Stimulated activated CD8-positive, alpha-beta memory T cell treated with anti-CD3 and anti-CD28 coated beads, Interleukin-15, amount 100 ng/mL, for 24 hours (primary cell): ENCODE data around the gene BLACAT1.
"Not testable (repeated sequence)": the region's sequence is repeated elsewhere in the genome, so short reads cannot be mapped to it uniquely, and the experiment has no call there.

Source experiments
- DNase-seq: peaks from one replicate; pipeline ENCODE4 v3.0.0-alpha.2; 2020; ENCODE audit warnings: low read depth

The BLACAT1 gene

GRCh38 chr1:205483372-205483771 is 27.5 kb upstream of the BLACAT1 start:
- no peak for DNase-seq

DNA sequence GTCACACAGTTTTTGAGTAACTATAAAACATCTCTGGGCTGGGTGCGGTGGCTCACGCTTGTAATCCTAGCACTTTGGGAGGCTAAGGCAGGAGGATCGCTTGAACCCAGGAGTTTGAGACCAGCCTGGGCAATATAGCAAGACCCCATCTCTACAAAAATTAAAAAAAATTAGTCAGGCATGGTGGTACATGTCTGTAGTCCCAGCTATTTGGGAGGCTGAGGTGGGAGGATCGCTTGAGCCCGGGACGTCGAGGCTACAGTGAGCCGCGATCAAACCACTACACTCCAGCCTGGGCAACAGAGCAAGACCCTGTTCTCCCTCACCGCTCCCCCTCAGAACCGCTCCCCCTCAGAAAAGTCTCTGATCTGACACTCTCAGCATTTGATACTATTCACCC is 26.7 kb upstream of the BLACAT1 start:
- DNase-seq = not testable (repeated sequence)

DNA sequence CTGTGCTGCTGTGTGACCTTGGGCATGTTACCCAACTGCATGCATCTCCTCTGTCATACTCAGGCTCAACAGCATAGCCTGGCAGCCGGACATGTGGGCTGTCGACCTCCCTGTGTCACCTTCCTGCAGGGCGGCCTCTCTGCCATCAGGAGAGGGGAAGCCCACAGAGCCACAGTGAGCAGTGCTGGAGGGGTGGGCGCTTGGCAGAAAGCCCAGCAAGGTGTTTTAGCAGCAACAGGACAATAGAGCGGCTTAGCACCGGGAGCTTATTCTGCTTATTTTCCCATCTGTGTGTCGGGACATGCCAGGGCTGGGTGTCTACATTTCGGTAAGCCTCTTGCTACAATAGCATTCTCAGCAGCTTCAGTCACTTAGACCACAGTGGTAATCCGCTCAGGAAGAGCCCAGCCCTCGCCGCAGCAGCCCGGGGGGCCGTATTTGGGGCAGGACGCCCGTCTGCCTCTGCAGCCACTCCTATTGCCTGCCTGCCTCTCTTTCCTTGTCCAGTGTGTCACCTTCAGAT is 25.8 kb upstream of the BLACAT1 start:
- no peak for DNase-seq

- DNase-seq = no peak
Measured at GRCh38 chr1:205481218-205481617, 25.4 kb upstream of the BLACAT1 start.

GRCh38 chr1:205480349-205480985 is 24.6 kb upstream of the BLACAT1 start:
- peak; percentile 21 for DNase-seq

GRCh38 chr1:205478985-205479384 is 23.1 kb upstream of the BLACAT1 start:
- not testable (repeated sequence) for DNase-seq

- DNase-seq = no peak
Measured at GRCh38 chr1:205477759-205478247, 22.0 kb upstream of the BLACAT1 start.

GRCh38 chr1:205477121-205477758 is 21.4 kb upstream of the BLACAT1 start:
- no peak for DNase-seq

DNA sequence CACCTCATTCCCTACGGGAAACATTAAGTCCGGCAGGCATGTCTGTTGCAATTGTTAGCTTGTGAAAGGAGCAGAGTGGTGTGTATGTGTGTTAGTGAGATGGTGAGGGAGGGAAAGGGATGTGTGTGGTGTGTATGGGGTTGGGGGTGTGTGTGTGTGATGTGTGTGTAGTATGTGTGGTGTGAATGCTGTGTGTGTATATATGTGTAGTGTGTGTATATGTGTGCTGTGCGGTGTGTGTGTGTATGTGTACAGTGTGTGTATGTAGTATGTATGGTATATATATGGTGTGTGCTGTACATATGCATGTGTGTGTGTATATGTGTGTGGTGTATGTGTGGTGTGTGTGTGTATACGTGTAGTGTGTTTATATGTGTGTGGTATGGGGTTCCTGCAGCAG is 20.8 kb upstream of the BLACAT1 start:
- no peak for DNase-seq

DNA sequence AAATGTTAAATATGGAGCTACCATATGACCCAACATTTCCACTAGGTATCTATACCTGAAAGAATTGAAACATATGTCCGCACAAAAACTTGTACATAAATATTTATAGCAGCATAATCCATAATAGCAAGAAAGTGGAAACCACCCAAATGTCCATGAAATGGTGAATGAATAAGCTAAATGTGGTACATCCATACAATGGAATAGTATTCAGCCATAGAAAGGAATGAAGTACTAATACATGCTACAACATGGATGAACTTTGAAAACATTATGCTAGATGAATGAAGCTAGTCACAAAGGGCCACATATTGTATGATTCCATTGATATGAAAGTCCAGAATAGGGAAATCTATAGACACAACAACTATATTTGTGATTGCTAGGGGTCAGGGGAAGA is 20.0 kb upstream of the BLACAT1 start:
- DNase-seq = no peak

- no peak for DNase-seq
Measured at GRCh38 chr1:205474571-205474970, 18.7 kb upstream of the BLACAT1 start.

DNA sequence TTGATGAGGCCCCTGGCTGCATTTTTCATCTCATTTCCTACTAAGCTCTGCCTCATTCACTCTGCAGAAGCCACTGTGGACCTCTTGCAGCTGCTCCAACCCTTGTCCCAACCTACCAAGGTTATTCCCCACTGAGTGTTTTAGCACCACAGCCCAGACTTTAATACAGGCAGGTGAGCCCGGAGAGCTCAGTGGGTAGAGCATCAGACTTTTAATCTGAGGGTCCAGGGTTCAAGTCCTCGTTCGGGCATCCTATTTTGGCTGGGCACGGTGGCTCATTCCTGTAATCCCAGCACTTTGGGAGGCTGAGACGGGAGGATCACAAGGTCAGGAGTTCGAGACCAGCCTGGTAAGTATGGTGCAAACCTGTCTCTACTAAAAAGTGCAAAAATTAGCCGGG is 18.1 kb upstream of the BLACAT1 start:
- DNase-seq = no peak

DNA sequence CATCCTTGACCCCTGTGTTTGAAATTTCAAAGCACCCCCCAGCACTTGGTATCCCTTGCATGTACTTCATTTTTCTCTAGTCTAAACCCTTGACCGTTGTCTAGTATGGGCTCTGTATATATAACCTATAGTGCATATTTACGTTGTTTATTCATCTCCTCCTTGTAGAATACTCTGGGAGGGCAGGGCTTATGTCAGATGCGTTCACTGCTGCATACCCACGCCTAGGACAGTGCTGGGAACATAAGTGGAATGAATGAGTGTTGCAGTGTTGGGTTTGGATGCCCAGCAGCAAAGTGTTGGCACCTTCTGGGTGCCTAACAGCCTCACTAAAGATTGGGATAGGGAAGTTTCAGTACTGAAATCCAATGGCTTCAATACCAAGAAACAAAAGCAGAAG is 17.6 kb upstream of the BLACAT1 start:
- DNase-seq = no peak

- no peak for DNase-seq
Measured at GRCh38 chr1:205472737-205473441, 17.0 kb upstream of the BLACAT1 start.

- DNase-seq = no peak
Measured at GRCh38 chr1:205470131-205470530, 14.3 kb upstream of the BLACAT1 start.

DNA sequence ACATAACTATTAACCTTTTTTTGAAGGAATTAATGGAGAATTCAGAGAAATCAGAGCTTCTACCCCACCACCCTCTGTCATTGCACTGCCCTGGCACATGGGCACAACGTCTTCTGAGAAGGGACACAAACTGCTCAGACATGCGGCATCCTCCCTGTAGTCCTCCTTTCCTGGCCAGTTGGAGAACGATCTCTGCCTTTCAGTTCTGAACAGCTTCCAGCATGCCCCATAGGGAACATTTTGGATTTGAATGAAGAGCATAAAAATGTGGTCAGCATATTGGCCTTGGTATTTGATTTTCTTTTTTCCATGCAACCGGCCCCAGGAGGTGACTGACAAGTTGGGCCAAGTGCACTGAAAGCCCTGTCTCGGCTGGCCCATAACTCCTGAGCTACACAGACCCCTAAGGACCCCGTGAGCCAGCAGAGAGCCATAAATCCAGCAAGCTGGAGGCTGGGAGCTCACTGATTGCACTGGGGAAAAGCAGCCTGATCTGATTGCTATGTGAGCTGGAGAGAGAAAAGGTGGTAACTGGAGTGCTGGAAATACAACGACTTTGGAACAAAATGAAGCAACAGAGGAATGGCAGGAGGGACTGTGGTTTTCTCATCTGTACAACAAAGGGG is 10.9 kb upstream of the BLACAT1 start:
- DNase-seq = no peak

GRCh38 chr1:205465392-205465791 is 9.5 kb upstream of the BLACAT1 start:
- DNase-seq = no peak

DNA sequence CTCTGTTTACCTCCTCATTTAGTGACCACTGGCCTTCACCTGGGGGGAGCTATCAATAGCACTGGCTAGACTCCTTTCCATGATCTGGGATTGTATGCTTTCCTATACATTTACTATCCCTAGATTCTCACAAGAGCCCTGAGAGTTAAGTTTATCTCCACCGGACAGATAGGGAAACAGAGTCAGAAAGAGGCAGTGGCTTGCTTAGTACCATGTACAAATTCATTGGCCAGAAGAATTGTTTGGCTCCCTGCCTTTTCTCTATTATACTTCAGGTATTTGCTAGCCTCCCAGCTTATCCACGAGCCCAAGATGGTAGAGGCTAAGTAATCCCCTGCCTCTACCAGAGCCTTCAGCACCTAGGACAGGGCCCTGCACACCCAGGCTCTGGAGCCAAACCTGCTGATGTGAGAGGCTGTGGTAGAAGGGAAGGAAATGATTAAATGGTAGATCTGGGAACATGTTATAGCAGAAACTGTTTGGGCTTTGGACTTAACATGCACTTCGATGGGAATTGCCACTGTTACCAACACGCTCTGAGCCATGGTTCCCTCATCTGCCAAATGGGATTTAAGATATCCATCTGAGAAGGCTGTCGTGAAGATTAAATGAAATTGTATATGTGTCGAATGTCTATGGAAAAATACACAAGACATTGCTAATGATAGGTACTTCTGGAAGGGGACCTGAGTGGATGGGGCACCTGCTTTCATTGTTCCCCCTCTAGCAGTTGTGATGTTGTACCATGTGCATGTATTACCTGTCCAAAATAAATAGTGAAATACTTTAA is 3.1 kb upstream of the BLACAT1 start:
- DNase-seq = no peak

DNA sequence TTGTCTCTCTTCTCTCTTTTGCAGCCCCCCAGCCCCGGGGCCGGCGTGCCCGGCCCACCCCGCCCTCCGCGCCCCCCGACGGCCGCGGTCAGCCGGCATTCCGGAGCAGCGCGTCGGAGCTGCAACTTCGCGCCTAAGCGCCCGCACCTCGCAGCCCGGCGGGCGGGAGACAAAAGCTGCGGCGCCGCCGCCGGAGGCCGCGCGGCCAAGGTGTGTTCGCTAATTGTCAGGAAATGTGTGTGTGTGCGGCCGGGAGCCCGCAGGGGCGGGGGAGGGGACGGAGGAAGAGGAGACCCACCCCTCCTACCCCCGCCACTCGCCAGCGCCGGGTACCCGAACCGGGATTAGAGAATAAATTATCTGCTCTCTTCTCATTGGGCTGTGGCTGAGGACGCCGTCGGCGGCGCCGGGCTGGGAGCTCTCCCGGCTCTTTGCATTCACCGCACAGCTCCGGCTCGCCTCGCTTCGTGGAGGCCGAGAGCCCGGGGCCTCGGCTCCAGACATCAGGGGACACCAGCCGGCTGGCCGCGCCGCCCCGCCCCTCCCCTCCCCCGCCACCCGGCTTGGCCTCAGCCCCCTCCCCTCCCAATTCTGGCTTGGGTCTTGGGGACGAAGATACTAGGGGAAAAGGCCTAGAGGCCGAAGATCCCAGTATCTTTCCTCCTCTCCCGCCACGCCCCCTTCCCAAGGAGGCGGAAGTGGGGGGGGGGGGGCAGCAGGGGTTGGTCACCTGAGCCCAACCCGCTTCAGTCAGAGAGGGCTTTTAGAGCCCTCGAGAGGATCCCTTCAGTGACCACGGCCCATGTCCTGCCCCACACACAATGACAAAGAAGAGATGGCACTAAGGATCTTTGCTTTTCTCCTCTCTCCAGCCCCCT is 1.3 kb upstream of the BLACAT1 start:
- DNase-seq = no peak

- DNase-seq = no peak
Measured at GRCh38 chr1:205456383-205456867, 580 bp upstream of the BLACAT1 start.
